HCT116 (cell line): ENCODE data around the gene UNC5C.

ENCODE experiments used
- CTCF ChIP-seq, 3 experiments: fragments of 200-600 bp in 1 of 3; sonication (generic) in 1 of 3; IDR thresholded peaks in 2 of 3; conservative IDR thresholded peaks in 1 of 3; 2 replicates each; pipeline ENCODE4 v1.5.1; 2012 to 2017; ENCODE audit warnings: low read depth in 2 of 3, low read length in 2 of 3, antibody characterized with exemption in 1 of 3, borderline replicate concordance in 1 of 3, control low read depth in 1 of 3, mild to moderate bottlenecking in 1 of 3, mixed read lengths in 1 of 3, mixed run types in 1 of 3, moderate library complexity in 1 of 3; ENCODE audit not compliant: insufficient read depth in 1 of 3
- RAD21 ChIP-seq: IDR thresholded peaks from 2 replicates; pipeline ENCODE4 v1.6.1; 2012; ENCODE audit warnings: low read depth, mild to moderate bottlenecking

DNA sequence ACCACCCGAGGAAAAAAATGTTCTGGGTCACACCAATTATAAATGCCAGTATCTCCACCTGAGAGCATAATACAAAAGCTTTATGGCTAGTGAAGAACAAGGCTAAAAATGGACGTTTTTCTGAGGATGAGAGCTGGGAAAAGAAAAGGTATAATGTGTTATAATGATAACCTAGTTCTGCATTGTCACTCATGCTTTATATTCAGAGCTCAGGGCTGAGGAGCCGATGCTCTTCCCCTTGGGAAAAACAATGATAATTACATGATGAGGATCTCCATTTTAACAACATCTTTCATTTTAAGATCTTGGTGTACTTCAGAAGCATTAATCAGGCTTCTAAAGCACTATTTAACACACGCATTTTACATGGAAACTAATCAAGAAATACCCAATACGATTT lies 333.7 kb downstream of the UNC5C start:
- TF ChIP-seq CTCF (IDR thresholded peaks at IDR 0.05 in 2 of 3, conservative IDR thresholded peaks at IDR 0.05 in 1 of 3; ENCODE audit: borderline replicate concordance in 1 of 3, insufficient read depth in 1 of 3, low read depth in 2 of 3, low read length in 2 of 3) (no peak), RAD21 (no peak)
